ENCODE results near the gene SYTL5. TPM values are rescaled to one million over a fixed set of nuclear protein-coding genes. Genes with fewer than 3 reads are reported as not detected.

The SYTL5 gene
- 1 to 10 TPM in 1 of 4 donors, under 1 TPM in 2, not detected in 1; 0.10 to 1.7 (median 0.11) TPM for total RNA-seq

DNA sequence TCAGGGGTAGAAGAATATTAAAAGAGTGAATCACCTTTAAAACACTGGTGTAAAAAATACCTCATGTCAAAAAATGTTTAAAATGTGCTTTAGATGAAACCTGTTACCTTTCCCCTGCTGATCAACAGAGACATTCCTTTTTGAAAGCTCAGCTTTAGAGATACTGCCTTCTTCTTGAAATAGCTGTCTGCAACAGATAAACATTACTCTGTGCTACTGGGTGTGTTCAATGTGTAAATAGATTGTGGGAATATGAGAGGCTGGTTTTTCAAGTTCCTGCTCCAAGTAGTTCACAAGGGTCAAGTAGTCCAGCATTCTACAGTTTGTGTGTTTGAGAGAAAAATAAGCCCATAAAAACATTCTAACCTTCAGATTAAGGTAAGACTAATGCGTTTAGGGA is at the start of gene SYTL5:
TSS of gene SYTL5 (plus strand) at position 263 of the 400 bp plus-strand sequence. CDS start 27,337 bp downstream, outside the sequence.
- TF ChIP-seq CTCF (IDR thresholded peaks at IDR 0.05): no peak
- no peak for TF ChIP-seq POLR2A (IDR thresholded peaks at IDR 0.05)
- H3K27me3 ChIP-seq: no peaks in the 10 kb centered on the region
- no peak for DNase-seq
- H3K9me3 ChIP-seq: no peaks in the 10 kb centered on the region
- H3K4me1 ChIP-seq: peaks cover 0 to 7% of the 10 kb centered on the region in 2 donors
- H3K27ac ChIP-seq: peak within 1 kb of the TSS in 1 of 3 donors; percentile 32
- 36 to 52% methylated on average over 1 of the region's 1 CpG for WGBS, 2 donors
- intact Hi-C loops (cut with DNase I): no loop called here
- no peak within 1 kb of the TSS for H3K4me3 ChIP-seq (replicated peaks in 1 of 3)
- H3K36me3 ChIP-seq: no peaks in the 10 kb centered on the region

DNA sequence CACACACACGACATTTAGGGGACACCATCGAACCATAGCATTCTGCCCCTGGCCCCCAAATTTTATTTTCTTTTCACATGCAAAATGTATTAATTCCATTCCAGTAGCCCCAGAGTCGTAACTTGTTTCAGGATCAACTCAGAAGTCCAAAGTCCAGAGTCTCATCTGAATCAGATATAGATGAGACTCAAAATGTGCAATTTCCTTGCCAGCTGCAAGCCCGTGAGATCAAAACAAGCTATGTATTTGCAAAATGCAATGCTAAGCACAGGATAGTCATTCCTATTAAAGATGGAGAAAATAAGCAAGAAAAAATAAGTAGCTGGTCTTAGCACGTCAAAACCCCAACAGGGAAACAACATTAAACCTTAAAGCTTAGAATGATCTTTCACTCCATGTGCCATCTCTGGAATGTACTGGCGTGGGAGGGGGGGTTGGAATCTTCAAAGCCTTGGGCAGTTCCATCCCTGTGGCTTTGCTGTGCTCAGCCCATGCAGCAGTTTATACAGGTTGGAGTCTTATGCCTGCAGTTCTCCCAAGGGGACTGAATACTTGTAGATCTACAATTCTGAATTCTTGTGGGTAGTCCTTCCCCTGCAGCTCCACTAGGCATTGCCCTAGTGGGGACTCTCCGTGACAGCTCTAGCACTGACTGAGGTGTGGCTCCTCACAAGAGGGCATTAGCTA is 47.7 kb upstream of the SYTL5 start:
- Histone ChIP-seq H3K36me3 (no peaks in the 10 kb centered on the region), H3K27me3 (no peaks in the 10 kb centered on the region), H3K9me3 (no peaks in the 10 kb centered on the region), H3K4me3 (replicated peaks in 1 of 3) (no peak overlapping the region), H3K27ac (no peak overlapping the region), H3K4me1 (no peaks in the 10 kb centered on the region)
- peak in 1 of 2 donors; percentile 1 for DNase-seq
- WGBS, 2 donors: 71 to 77% methylated on average over 6 to 7 of the region's 7 CpGs
- intact Hi-C loops (cut with DNase I): no loop called here
- TF ChIP-seq CTCF (IDR thresholded peaks at IDR 0.05) (no peak), POLR2A (IDR thresholded peaks at IDR 0.05) (no peak)

DNA sequence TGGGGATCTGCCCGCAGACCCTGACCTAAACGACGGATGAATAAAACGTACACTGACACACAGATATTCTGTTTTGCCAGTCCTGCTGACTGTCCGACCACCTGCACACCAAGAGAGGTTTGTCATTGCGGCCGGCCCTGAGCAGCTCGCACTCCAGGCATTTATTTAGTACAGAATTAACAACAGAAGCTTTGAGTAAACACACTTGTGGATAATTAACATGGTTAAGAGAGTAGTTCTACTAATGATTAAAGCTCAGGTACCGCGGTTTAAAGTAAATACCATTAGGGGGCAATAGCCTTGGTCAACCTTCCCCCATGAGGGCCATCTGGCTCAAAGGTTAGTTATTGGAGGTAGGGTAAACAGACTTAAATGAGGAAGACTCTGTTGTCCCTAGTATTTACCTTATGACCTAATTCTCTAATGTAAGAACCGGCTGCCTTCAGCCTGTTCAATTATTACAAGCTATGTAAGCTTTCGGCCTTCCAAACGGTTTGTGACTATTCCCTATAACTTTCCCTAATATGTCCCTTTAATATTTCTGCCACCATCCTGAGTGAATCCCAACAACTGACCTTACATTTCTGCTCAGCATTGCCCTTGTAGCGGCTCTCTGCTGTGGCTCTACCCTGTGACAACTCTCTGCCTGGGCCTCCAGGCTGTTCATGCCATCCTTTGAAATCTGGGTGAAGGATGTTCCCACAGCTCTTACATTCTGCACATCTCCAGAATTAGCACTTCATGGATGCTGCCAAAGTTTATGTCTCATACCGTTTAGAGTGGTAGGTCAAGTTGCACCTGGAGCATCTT is 46.9 kb upstream of the SYTL5 start:
- no peaks in the 10 kb centered on the region for H3K36me3 ChIP-seq
- DNase-seq: no peak
- H3K4me1 ChIP-seq: no peaks in the 10 kb centered on the region
- intact Hi-C loops (cut with DNase I): no loop called here
- no peaks in the 10 kb centered on the region for H3K27me3 ChIP-seq
- TF ChIP-seq POLR2A (IDR thresholded peaks at IDR 0.05) (no peak), CTCF (IDR thresholded peaks at IDR 0.05) (no peak)
- H3K4me3 ChIP-seq (replicated peaks in 1 of 3): no peak overlapping the region
- H3K27ac ChIP-seq: no peak overlapping the region
- whole genome bisulfite sequencing, 2 donors: 82 to 84% methylated on average over 10 to 15 of the region's 15 CpGs
- H3K9me3 ChIP-seq: no peaks in the 10 kb centered on the region

DNA sequence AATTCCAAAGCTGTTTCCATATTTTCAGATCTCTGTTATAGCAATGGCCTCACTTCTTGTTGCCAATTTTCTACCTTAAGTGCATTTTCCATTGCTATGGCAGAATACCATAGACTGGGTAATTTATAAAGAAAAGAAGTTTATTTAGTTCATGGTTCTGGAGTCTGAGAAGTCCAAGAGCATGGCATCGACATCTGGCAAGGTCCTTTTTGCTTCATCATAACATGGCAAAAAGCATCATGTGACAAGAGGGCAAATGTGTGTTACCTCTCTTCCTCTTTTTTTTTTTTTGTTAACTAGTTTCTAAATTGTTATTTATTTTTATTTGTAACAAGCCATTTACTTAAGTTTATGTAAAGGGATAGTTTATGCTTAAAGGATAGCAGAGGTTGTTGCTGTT is 45.2 kb upstream of the SYTL5 start:
- intact Hi-C loops (cut with DNase I): no loop called here
- no peak for TF ChIP-seq CTCF (IDR thresholded peaks at IDR 0.05)
- TF ChIP-seq POLR2A (IDR thresholded peaks at IDR 0.05): no peak
- 94 to 100% methylated on average over 1 of the region's 1 CpG for WGBS, 2 donors

DNA sequence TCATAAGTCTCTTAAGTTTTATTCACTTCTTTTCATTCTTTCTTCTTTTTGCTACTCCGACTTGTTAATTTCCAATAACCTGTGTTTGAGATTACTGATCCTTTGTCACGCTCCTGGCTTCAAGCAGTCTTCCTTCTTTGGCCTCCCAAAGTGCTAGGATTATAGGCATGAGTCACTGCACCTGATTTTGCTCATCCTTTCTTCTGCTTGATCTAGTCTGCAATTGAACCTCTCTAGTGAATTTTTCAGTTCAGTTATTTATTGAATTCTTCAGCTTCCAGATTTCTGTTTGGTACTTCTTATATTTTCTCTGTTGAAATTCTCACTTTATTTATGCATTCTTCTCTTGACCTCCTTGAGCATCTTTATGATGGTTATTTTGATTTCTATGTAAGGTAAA is 38.6 kb upstream of the SYTL5 start:
- H3K4me3 ChIP-seq (replicated peaks in 1 of 3): no peak overlapping the region
- DNase-seq: no peak
- no peak overlapping the region for H3K27ac ChIP-seq
- H3K36me3 ChIP-seq: no peaks in the 10 kb centered on the region
- H3K9me3 ChIP-seq: no peaks in the 10 kb centered on the region
- no peaks in the 10 kb centered on the region for H3K27me3 ChIP-seq
- TF ChIP-seq CTCF (IDR thresholded peaks at IDR 0.05) (no peak), POLR2A (IDR thresholded peaks at IDR 0.05) (no peak)
- WGBS, 2 donors: 94 to 100% methylated on average over 2 of the region's 2 CpGs
- intact Hi-C loops (cut with DNase I): no loop called here
- H3K4me1 ChIP-seq: no peaks in the 10 kb centered on the region

More for the DNA sequence above, 45.2 kb upstream of the SYTL5 start:
- Histone ChIP-seq H3K4me3 (replicated peaks in 1 of 3) (no peak overlapping the region), H3K27ac (no peak overlapping the region), H3K4me1 (no peaks in the 10 kb centered on the region), H3K27me3 (no peaks in the 10 kb centered on the region), H3K9me3 (no peaks in the 10 kb centered on the region), H3K36me3 (no peaks in the 10 kb centered on the region)
- no peak for DNase-seq

All from thyroid gland (tissue), 4 donors.